GM12891 (cell line): ENCODE measurements around the gene RIN3.

Experiments
- POLR2A ChIP-seq: IDR thresholded peaks from 2 replicates; pipeline ENCODE4 v1.6.1; 2011; ENCODE audit warnings: low read depth, low read length, control low read depth
- POLR2AphosphoS5 ChIP-seq: IDR thresholded peaks from 2 replicates; pipeline ENCODE4 v1.6.1; 2011; ENCODE audit warnings: low read depth, low read length, control low read depth
- POU2F2 ChIP-seq: IDR thresholded peaks from 2 replicates; pipeline ENCODE4 v1.6.1; 2011; ENCODE audit warnings: low read depth, mild to moderate bottlenecking, control low read depth, low read length, moderate library complexity

DNA sequence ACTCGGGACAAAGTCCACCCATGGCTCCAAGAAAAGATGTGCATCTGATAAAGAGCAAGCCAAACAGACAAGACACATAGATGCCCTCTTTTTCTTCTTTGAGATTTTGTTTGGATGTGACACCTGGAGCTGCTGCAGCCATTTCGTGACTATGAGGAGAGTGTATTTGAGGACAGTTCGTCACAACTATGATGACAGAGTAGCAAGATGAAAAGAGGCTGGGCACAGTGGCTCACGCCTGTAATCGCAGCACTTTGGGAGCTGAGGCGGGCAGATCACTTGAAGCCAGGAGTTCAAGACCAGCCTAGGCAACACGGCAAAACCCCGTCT is 213.3 kb downstream of the RIN3 start:
- TF ChIP-seq POLR2AphosphoS5 = no peak
- no peak for TF ChIP-seq POLR2A
- no peak for TF ChIP-seq POU2F2
